Activated CD4-positive, alpha-beta T cell treated with anti-CD3 and anti-CD28 coated beads, Interleukin-2, amount 10 ng/mL, durations not matched to agents 24 days and 14 days (primary cell): ENCODE measurements around the gene IL21R. TPM values are rescaled to one million over a fixed set of nuclear protein-coding genes. Genes with fewer than 3 reads are reported as not detected.

Experiments used
- DNase-seq: peaks from one replicate; pipeline ENCODE4 v3.0.0; 2022
- H3K27ac Mint-ChIP-seq: one replicate; pipeline ENCODE4 v1.8.0; 2022; ENCODE audit warnings: mild to moderate bottlenecking, mixed read lengths
- H3K27me3 Mint-ChIP-seq: one replicate; pipeline ENCODE4 v1.8.0; 2022; ENCODE audit warnings: mixed read lengths
- H3K36me3 Mint-ChIP-seq: one replicate; pipeline ENCODE4 v1.8.0; 2022; ENCODE audit warnings: low read depth, mild to moderate bottlenecking, mixed read lengths
- H3K4me1 Mint-ChIP-seq: one replicate; pipeline ENCODE4 v1.8.0; 2021; ENCODE audit warnings: mixed read lengths
- H3K4me3 Mint-ChIP-seq: one replicate; pipeline ENCODE4 v1.8.0; 2022; ENCODE audit warnings: mild to moderate bottlenecking, moderate library complexity, mixed read lengths
- H3K9me3 Mint-ChIP-seq: one replicate; pipeline ENCODE4 v1.8.0; 2021; ENCODE audit warnings: mixed read lengths
- intact Hi-C: fragments of 100-400 bp; cut with micrococcal nuclease; formaldehyde crosslinking; loops from one replicate; pipeline ENCODE4 v1.15.1; 2023
- total RNA-seq: library from RNA; stranded (reverse); gene quantifications from 2 replicates; pipeline ENCODE4 v1.2.3, GENCODE V29; 2022

IL21R gene
- total RNA-seq = 94.9 and 100 TPM in 2 replicates

GRCh38 chr16:27401768-27402568 is at the start of gene IL21R:
IL21R (plus strand) TSS chr16:27402174; CDS start chr16:27430072, 27,898 bp downstream.
- no peaks in the 10 kb centered on the region for H3K27me3 Mint-ChIP-seq
- peak within 1 kb of the TSS; percentile 97 for H3K27ac Mint-ChIP-seq
- H3K9me3 Mint-ChIP-seq = no peaks in the 10 kb centered on the region
- peaks cover 46% of the 10 kb centered on the region for H3K36me3 Mint-ChIP-seq
- peak within 1 kb of the TSS; percentile 100 for H3K4me3 Mint-ChIP-seq
- H3K4me1 Mint-ChIP-seq = peaks cover 47% of the 10 kb centered on the region
- peak; percentile 94 for DNase-seq
- intact Hi-C loops = loop anchor here (1.0 to 2.0 kb wide), 4 partner anchors 28 to 804 kb away; no protein-coding TSS in a partner anchor

DNA sequence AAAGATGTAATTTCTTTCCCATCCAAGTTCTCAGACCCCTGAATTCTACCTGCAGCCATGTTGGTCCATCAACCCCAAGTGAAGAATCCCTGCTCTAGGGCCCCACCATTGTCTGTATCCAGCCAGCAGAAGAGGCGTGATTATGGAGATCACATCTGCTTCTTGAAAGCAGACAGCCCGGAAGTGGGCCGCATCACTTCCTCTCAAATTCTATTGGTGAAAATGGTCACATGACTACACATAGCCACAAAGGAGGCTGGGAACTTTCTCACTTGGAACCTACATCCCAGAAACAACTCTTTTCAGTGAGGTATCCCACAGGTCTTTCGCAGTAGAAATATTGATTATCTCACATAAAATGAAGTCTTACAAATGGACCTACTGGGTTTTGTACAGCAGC is 48.1 kb upstream of the IL21R start:
- H3K4me3 Mint-ChIP-seq = no peak overlapping the region
- H3K27me3 Mint-ChIP-seq = no peaks in the 10 kb centered on the region
- peaks cover 92% of the 10 kb centered on the region for H3K36me3 Mint-ChIP-seq
- peak overlapping the region; percentile 67 for H3K27ac Mint-ChIP-seq
- no peak for DNase-seq
- no peaks in the 10 kb centered on the region for H3K9me3 Mint-ChIP-seq
- intact Hi-C loops = no loop called here
- peaks cover 29% of the 10 kb centered on the region for H3K4me1 Mint-ChIP-seq

- Mint-ChIP-seq H3K4me3 (no peak overlapping the region), H3K27me3 (no peaks in the 10 kb centered on the region), H3K36me3 (peaks cover 87% of the 10 kb centered on the region), H3K4me1 (peaks cover 19% of the 10 kb centered on the region), H3K9me3 (peaks cover 4% of the 10 kb centered on the region), H3K27ac (peak overlapping the region; percentile 26)
- DNase-seq = peak; percentile 79
- intact Hi-C loops = loop anchor here (1.0 kb wide), 1 partner anchor 120 kb away; no protein-coding TSS in a partner anchor
These were observed 46.4 kb upstream of the IL21R start for GRCh38 chr16:27355610-27356009.

- Mint-ChIP-seq H3K4me3 (no peak overlapping the region), H3K27ac (peak overlapping the region; percentile 66), H3K4me1 (peaks cover 18% of the 10 kb centered on the region), H3K36me3 (peaks cover 86% of the 10 kb centered on the region), H3K27me3 (no peaks in the 10 kb centered on the region), H3K9me3 (peaks cover 4% of the 10 kb centered on the region)
- intact Hi-C loops = no loop called here
- no peak for DNase-seq
These were observed 45.2 kb upstream of the IL21R start for GRCh38 chr16:27356794-27357193.

DNA sequence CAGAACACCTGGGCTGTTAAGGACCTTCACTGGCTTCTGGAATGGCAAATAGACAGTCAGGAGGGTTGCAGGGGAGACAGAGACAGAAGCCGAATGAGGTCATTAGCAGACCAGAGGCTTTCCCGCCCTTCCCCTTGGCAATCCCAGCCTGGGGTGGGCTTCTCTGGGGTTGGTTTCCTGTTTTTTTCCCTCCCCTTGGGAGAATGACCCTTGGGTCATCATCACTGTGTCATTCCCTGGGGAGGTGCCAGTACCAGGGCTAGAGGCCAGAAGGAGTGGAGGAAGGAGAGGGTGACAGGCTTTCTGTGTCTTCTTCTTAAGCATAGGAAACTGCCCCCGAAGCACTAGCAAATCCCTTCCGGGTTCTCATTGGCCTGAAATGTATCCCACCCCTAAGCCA is 42.9 kb upstream of the IL21R start:
- no peak overlapping the region for H3K4me3 Mint-ChIP-seq
- peaks cover 23% of the 10 kb centered on the region for H3K4me1 Mint-ChIP-seq
- peaks cover 4% of the 10 kb centered on the region for H3K9me3 Mint-ChIP-seq
- peak overlapping the region; percentile 66 for H3K27ac Mint-ChIP-seq
- H3K36me3 Mint-ChIP-seq = peaks cover 86% of the 10 kb centered on the region
- intact Hi-C loops = no loop called here
- H3K27me3 Mint-ChIP-seq = no peaks in the 10 kb centered on the region
- DNase-seq = no peak

- Mint-ChIP-seq H3K9me3 (peaks cover 4% of the 10 kb centered on the region), H3K4me3 (no peak overlapping the region), H3K27ac (no peak overlapping the region), H3K4me1 (peaks cover 27% of the 10 kb centered on the region), H3K27me3 (no peaks in the 10 kb centered on the region), H3K36me3 (peaks cover 86% of the 10 kb centered on the region)
- no peak for DNase-seq
- intact Hi-C loops = no loop called here
These were observed 42.4 kb upstream of the IL21R start for GRCh38 chr16:27359615-27360014.

DNA sequence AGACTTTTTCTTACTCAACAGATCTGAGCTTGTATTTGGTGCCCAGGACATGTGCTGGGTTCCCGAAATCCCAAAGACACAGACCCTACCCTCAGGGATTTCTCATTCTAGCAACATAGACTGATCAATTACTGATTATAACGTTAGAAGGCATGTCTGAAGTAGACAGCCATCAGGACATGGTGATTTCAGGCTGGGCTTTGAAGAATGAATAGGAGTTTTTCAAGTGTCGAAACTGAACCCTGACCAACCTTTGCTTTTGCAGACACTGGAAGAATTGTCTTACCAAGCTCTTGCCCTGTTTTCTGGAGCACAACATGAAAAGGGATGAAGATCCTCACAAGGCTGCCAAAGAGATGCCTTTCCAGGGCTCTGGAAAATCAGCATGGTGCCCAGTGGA is 40.0 kb upstream of the IL21R start:
- Mint-ChIP-seq H3K9me3 (peaks cover 4% of the 10 kb centered on the region), H3K4me3 (no peak overlapping the region), H3K27ac (peak overlapping the region; percentile 23), H3K4me1 (peaks cover 41% of the 10 kb centered on the region), H3K36me3 (peaks cover 82% of the 10 kb centered on the region), H3K27me3 (no peaks in the 10 kb centered on the region)
- no peak for DNase-seq
- intact Hi-C loops = no loop called here

DNA sequence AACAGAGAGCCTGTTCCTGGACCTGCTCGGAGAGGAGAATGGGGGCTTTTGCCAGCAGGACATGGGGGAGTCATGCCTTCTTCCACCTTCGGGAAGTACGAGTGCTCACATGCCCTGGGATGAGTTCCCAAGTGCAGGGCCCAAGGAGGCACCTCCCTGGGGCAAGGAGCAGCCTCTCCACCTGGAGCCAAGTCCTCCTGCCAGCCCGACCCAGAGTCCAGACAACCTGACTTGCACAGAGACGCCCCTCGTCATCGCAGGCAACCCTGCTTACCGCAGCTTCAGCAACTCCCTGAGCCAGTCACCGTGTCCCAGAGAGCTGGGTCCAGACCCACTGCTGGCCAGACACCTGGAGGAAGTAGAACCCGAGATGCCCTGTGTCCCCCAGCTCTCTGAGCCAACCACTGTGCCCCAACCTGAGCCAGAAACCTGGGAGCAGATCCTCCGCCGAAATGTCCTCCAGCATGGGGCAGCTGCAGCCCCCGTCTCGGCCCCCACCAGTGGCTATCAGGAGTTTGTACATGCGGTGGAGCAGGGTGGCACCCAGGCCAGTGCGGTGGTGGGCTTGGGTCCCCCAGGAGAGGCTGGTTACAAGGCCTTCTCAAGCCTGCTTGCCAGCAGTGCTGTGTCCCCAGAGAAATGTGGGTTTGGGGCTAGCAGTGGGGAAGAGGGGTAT is 39.3 kb upstream of the IL21R start:
- peak; percentile 55 for DNase-seq
- H3K27me3 Mint-ChIP-seq = no peaks in the 10 kb centered on the region
- peaks cover 4% of the 10 kb centered on the region for H3K9me3 Mint-ChIP-seq
- intact Hi-C loops = no loop called here
- peak overlapping the region; percentile 23 for H3K27ac Mint-ChIP-seq
- peaks cover 42% of the 10 kb centered on the region for H3K4me1 Mint-ChIP-seq
- H3K4me3 Mint-ChIP-seq = no peak overlapping the region
- H3K36me3 Mint-ChIP-seq = peaks cover 76% of the 10 kb centered on the region

GRCh38 chr16:27363246-27363632 is 38.7 kb upstream of the IL21R start:
- peaks cover 45% of the 10 kb centered on the region for H3K4me1 Mint-ChIP-seq
- H3K27me3 Mint-ChIP-seq = no peaks in the 10 kb centered on the region
- peaks cover 4% of the 10 kb centered on the region for H3K9me3 Mint-ChIP-seq
- DNase-seq = peak; percentile 58
- H3K36me3 Mint-ChIP-seq = peaks cover 71% of the 10 kb centered on the region
- peak overlapping the region; percentile 77 for H3K27ac Mint-ChIP-seq
- intact Hi-C loops = no loop called here
- H3K4me3 Mint-ChIP-seq = no peak overlapping the region

DNA sequence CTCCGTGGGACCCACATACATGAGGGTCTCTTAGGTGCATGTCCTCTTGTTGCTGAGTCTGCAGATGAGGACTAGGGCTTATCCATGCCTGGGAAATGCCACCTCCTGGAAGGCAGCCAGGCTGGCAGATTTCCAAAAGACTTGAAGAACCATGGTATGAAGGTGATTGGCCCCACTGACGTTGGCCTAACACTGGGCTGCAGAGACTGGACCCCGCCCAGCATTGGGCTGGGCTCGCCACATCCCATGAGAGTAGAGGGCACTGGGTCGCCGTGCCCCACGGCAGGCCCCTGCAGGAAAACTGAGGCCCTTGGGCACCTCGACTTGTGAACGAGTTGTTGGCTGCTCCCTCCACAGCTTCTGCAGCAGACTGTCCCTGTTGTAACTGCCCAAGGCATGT is 38.2 kb upstream of the IL21R start:
- peak; percentile 59 for DNase-seq
- peaks cover 4% of the 10 kb centered on the region for H3K9me3 Mint-ChIP-seq
- peaks cover 66% of the 10 kb centered on the region for H3K36me3 Mint-ChIP-seq
- no peaks in the 10 kb centered on the region for H3K27me3 Mint-ChIP-seq
- peaks cover 50% of the 10 kb centered on the region for H3K4me1 Mint-ChIP-seq
- intact Hi-C loops = no loop called here
- H3K4me3 Mint-ChIP-seq = no peak overlapping the region
- peak overlapping the region; percentile 77 for H3K27ac Mint-ChIP-seq

- H3K4me3 Mint-ChIP-seq = no peak overlapping the region
- intact Hi-C loops = no loop called here
- no peak for DNase-seq
- peaks cover 52% of the 10 kb centered on the region for H3K4me1 Mint-ChIP-seq
- H3K36me3 Mint-ChIP-seq = peaks cover 59% of the 10 kb centered on the region
- H3K9me3 Mint-ChIP-seq = no peaks in the 10 kb centered on the region
- H3K27ac Mint-ChIP-seq = peak overlapping the region; percentile 77
- no peaks in the 10 kb centered on the region for H3K27me3 Mint-ChIP-seq
These were observed 37.4 kb upstream of the IL21R start for GRCh38 chr16:27364493-27365141.

- intact Hi-C loops = loop anchor here (2.0 kb wide), 4 partner anchors 39 to 91 kb away; no protein-coding TSS in a partner anchor
- H3K9me3 Mint-ChIP-seq = peaks cover 4% of the 10 kb centered on the region
- DNase-seq = peak; percentile 69
- H3K4me1 Mint-ChIP-seq = peaks cover 57% of the 10 kb centered on the region
- H3K4me3 Mint-ChIP-seq = no peak overlapping the region
- no peaks in the 10 kb centered on the region for H3K27me3 Mint-ChIP-seq
- peaks cover 63% of the 10 kb centered on the region for H3K36me3 Mint-ChIP-seq
- H3K27ac Mint-ChIP-seq = peak overlapping the region; percentile 77
These were observed 36.6 kb upstream of the IL21R start for GRCh38 chr16:27365142-27366089.
